Esophagus muscularis mucosa (tissue), 4 donors: Measurements from ENCODE around the gene DTD2.

Source experiments
- EP300 ChIP-seq: sonication (generic); formaldehyde crosslinking; IDR thresholded peaks from one replicate; pipeline ENCODE4 v1.6.1; 2017; ENCODE audit warnings: antibody characterized with exemption
- POLR2A ChIP-seq: fragments of 450-650 bp; IDR thresholded peaks from one replicate; pipeline ENCODE4 v1.6.1; 2017; ENCODE audit warnings: antibody characterized with exemption, moderate library complexity, mild to moderate bottlenecking, low read depth
- POLR2AphosphoS5 ChIP-seq, 2 donors: sonication (generic); formaldehyde crosslinking; IDR thresholded peaks; one replicate each; pipeline ENCODE4 v1.6.1; 2017; ENCODE audit warnings: antibody characterized with exemption in 2 of 2
- TF ChIP-seq, protein P1 (sequence below), 3 experiments: fragments of 200-600 bp in 2 of 3; fragments of 450-650 bp in 1 of 3; sonication (generic) in 2 of 3; IDR thresholded peaks; one replicate each; pipeline ENCODE4 v1.5.1; 2017 to 2019; ENCODE audit warnings: antibody characterized with exemption in 3 of 3, mild to moderate bottlenecking in 2 of 3, moderate library complexity in 1 of 3

DNA sequence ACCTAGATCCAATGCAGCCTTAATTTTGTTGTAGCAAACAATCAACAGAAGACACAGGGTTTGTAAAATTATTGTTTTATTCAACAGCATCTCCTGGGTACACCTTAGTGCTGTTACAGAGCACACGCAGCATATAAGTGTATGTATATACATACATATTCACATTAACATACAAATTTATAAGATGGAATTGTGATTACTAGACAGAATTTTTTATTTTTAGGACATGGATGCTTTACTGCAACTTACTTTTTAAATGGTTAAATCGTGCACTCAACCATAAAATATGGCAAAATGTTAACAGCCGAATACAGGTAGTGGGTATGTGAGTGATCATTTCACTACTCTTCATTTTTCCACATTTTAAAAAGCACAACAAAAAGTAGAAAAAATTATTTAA is 53.6 kb downstream of the DTD2 start:
- TF ChIP-seq, protein P1, sequence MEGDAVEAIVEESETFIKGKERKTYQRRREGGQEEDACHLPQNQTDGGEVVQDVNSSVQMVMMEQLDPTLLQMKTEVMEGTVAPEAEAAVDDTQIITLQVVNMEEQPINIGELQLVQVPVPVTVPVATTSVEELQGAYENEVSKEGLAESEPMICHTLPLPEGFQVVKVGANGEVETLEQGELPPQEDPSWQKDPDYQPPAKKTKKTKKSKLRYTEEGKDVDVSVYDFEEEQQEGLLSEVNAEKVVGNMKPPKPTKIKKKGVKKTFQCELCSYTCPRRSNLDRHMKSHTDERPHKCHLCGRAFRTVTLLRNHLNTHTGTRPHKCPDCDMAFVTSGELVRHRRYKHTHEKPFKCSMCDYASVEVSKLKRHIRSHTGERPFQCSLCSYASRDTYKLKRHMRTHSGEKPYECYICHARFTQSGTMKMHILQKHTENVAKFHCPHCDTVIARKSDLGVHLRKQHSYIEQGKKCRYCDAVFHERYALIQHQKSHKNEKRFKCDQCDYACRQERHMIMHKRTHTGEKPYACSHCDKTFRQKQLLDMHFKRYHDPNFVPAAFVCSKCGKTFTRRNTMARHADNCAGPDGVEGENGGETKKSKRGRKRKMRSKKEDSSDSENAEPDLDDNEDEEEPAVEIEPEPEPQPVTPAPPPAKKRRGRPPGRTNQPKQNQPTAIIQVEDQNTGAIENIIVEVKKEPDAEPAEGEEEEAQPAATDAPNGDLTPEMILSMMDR (IDR thresholded peaks at IDR 0.05) = no peak
- TF ChIP-seq POLR2A (no peak), POLR2AphosphoS5 (IDR thresholded peaks at IDR 0.05) (no peak), EP300 (no peak)
